Measurements from ENCODE around the gene TMUB1.
A peak's percentile ranks its signal among the peaks of the same experiment; 100 is the strongest.

The TMUB1 gene

DNA sequence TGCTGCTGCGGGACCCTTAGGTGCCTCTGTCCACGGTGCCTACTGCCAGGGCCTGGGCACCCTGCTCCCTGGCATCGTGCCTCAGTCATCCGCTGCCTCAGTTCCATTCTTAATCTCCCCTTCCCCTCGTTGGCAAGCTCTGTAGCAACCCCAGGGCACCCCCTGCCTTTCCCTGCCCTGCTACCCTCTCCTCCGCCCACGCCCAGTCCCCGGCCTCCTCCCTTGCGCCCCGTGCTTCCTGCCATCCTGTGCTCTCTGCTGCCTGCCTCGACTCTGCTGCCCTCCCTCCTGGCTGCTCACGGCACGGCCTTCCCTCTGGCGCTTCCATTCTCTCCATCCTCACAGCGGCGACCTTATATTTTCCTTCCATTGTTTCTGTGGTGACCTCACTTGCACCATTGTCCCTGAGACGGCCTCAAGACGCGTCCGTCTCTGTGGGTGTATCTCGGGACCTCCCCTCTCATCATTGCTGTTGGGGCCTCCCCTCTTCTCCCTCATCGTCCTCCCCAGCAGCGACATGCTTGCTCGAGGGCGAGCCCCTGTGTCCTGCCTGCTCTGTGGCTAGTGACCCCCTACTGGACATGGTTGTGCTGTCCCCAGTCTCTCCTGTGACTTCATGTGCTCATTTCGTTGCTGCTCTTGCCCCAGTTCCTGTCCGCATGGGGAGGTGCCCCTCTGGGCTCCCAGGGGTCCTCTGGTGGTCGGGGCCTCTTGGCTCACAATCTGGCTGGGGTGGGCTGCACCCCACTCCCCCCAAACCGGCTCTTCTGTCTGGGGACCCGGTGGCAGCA lies 38.3 kb upstream of the TMUB1 start:
- DNase-seq (ENCODE audit: extremely low read depth in 1 of 2, low read depth in 1 of 2), result no peak

DNA sequence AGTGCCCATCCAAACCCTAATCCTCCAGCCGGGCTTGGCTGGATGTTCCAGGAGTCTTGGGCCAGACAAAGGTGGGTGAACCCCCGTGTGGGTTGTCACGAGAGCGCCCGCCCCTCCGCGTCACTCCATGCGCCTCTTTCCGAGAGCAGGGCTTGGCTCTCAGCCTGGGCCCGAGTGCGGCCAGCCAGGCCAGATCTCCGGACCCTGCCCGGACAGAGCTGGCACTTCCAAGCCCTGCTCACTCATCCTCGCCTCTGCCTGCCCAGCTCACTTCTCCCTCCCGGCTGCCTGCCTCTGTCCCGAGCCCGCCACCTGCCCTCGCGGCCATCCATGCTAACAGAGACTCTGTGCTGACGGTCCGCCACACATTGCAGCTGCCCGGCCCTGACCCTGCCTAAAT lies 37.6 kb upstream of the TMUB1 start:
- DNase-seq (ENCODE audit: extremely low read depth in 1 of 2, low read depth in 1 of 2), result no peak

DNA sequence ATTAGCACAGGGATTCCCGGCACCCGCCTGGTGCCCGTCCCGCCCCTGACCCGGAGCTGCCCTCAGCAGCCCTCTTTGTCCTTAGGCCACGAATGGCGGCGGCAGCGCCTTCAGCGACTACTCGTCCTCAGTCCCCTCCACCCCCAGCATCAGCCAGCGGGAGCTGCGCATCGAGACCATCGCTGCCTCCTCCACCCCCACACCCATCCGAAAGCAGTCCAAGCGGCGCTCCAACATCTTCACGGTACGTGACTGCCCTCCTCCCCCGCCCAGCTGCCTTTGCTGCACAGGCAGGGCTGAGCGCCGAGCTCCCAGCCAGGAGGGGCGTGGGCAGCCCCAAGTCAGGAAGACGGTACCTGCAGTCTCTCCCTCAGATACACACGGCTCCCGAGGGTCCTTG lies 36.6 kb upstream of the TMUB1 start:
- no peak for DNase-seq (ENCODE audit: extremely low read depth in 1 of 2, low read depth in 1 of 2)

DNA sequence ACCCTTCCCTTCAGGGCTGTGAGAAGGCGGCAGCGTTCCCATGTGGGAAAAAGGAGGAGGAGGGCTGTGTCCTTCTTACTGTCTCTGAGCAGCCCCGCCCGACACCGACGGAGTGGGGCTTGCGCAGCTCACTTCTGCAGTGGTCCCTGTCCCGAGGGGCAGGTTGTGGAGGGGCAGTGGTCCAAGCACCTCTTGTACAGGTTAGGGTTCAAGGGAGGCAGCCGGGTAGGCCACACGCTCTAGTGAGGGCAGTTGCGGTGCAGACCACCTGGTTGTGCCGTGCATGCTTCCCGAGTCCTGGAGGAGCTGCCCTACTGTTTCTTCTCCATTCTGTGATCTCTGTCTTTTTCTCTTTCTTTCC lies 35.7 kb upstream of the TMUB1 start:
- no peak for DNase-seq (ENCODE audit: extremely low read depth in 1 of 2, low read depth in 1 of 2)

DNA sequence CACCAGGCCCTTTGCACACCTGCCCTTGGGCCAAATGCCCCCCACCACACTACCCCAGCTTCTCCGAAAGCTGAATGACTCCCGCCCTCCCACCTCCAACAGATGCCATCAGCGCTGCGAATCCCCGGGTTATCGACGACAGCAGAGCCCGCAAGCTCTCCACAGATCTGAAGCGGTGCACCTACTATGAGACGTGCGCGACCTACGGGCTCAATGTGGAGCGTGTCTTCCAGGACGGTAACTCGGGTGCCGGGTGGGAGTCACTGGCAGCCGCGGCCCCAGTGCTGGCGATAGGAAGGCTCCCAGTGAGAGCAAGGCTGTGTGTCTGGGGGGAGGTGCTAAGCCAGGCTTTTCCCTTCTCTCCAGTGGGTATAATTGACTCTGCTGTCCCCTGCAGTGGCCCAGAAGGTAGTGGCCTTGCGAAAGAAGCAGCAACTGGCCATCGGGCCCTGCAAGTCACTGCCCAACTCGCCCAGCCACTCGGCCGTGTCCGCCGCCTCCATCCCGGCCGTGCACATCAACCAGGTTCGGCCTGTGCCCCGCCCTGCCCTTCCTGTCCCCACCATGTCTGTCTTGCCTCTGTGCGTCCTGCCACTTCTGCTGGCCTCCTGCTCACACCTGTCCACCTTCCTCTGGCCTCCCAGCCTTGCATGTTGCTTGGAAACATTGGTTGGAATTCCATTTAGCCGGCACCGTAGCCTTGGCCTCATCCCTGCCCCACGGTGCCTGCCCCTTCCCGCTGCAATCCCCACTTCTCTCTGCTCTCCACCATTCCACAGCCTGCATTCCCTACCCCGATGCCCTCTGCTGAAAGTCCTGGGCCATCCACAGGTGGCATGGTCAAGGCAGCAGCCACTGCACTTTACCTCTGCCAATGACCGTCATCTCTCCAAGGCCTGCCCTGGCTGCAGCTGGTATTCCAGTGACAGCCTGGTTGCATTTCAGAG lies 35.1 kb upstream of the TMUB1 start:
- no peak for DNase-seq (ENCODE audit: extremely low read depth in 1 of 2, low read depth in 1 of 2)

DNA sequence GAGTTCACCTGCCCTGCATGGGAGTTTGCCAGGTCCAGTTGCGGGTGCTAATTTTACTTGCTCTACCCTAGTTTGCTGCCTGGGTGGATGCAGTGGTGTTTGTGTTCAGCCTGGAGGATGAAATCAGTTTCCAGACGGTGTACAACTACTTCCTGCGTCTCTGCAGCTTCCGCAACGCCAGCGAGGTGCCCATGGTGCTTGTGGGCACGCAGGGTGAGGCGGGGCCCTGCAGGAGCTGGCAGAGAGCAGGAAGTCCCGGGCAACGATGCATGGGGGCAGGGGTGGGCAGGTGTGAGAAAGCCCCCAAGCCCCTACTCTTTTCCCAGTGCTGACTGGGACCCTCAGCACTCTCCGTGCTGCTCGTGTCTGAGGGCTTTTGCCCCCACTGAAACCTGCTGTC lies 34.3 kb upstream of the TMUB1 start:
- peak in 1 of 2 donors; percentile 14 for DNase-seq (ENCODE audit: extremely low read depth in 1 of 2, low read depth in 1 of 2)

DNA sequence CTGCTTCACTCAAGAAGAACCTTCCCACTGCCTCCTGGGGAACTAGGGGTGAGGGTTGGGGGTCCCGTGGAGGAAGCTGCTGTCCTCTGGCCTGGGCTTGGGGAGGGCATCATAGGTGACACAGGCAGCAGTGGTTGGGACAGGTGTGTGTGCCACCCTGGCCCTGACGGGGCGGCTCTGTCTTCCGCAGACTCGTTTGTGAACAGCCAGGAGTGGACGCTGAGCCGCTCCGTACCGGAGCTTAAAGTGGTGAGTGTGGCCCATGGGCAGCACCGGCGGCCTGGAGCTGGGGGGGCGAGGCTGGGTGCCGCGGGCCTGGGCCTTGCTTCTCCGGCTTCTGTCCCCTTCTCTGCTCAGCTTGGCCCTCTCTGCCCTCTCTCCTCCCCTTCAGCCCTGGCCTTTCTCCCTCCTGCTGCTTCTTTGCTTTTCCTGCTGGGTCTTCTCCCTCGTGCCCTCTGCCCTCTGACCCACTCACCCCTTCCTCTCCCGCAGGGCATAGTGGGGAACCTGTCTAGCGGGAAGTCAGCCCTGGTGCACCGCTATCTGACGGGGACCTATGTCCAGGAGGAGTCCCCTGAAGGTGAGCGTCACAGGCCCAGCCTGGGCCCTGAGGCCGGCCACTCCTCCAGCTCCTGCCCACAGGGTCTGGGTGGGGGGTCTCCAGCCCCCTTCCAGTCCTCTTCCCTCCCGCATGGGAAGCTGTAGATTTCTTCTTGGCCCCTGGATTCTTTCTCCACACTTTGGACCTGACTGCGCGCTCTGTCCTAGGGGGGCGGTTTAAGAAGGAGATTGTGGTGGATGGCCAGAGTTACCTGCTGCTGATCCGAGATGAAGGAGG lies 33.5 kb upstream of the TMUB1 start:
- no peak for DNase-seq (ENCODE audit: extremely low read depth in 1 of 2, low read depth in 1 of 2)

DNA sequence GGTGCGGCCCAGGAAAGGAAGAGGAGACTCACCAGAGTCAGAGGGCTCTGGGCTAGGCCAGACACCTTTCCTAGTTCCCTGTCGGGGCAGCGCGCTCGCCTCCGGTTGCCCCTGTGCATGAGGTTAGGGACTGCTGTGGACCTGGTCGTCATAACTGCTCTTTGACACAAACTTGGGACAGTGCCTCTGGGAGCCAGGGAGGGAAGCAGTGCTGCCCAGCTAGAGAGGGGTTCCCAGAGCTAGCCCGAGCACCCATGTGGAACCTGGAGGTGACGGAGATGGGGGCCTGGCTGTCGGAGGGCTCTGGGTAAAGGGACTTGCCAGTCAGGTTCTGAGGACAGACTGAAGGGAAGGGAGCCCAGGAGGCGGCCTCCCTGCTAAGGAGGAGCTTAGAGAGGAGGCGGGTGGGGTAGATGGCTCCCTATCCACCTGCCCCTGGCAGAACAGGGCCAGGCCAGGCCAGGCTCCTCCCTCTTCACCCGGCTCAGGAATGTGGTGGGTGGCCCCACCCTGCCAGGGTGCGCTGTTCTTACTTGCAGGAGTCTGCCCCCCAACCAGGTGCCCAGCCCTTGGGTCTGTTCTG lies 32.6 kb upstream of the TMUB1 start:
- no peak for DNase-seq (ENCODE audit: extremely low read depth in 1 of 2, low read depth in 1 of 2)

DNA sequence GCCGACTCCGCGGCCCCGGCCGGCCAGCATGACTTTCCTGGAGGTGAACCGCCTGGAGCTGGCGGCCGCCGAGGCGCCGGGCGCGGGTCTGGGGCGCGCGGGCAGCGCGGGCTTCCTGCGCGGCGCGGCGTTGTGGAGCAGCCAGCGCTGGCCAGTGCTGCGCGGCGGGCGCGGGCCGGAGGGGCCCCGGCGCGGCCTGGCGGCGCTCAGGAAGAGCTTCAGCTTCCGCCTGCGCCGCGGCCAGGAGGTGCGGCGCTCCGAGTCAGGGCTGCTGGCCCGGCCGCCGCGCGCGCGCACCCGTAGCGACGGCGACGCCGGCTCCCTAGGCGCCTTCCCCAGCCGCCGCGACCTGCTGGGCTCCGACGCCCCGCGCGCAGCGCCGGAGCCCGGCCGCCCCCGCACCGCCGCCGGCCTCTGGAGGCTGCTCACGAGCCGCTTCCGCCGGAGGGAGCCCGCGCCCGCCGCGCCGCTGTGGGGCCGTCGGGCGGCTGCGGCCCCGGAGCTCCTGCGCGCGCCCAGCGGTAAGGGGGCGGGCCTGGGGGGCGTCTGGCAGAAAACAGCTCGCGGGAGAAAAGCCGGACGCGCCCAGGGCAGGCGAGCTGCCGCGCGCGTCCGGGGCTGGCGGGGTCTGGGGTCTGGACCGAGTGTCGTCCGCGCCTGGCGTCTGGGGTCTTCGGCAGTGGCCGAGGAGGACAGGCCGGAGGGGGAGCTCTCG lies 32.0 kb upstream of the TMUB1 start:
- DNase-seq (ENCODE audit: extremely low read depth in 1 of 2, low read depth in 1 of 2), result no peak

DNA sequence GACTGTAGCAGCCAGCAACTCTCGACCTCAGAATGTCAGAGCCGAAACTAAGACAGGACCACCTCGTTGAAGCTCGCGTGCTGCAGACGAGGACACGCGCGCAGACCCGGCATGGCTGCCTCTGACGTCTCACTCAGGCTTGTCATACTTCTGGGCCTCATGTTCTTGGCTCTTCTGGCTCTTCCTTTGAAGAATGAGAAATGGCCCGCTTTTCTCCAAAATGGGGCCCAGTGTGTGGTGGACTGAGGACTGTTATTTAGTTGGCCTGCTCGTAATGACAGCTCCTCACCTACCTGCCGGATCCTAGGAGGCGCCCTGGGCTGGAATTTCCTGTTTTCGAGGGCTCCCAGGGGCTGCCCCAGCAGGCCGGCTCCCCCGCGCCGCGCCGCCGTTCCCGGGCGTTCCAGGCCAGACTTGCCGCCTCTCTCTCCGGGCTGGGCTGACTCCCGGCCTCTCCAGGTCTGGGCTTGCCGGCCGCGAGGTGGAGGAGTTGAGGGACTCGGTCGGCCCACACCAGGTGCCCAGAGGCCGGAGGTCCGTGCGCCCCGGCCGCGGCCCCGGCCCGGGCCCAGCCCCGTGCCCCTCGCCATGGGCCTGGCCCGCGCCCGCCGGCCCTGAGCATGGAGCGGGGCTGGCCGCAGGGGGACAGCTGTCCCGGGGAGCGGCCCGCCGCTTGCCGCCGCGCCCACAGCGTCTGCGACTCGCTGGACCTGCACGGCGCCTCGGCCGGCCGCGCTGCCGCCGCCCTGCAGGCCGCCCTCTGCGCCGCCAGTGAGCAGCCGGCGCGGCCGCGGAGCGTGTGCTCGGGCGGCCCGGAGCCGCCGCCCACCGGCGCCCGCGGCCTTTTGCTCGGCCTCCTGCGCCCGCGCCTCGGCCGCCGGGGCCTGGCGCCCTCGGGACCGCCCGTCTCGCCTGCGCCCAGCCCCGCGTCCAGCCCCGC lies 31.1 kb upstream of the TMUB1 start:
- DNase-seq (ENCODE audit: extremely low read depth in 1 of 2, low read depth in 1 of 2), result no peak

DNA sequence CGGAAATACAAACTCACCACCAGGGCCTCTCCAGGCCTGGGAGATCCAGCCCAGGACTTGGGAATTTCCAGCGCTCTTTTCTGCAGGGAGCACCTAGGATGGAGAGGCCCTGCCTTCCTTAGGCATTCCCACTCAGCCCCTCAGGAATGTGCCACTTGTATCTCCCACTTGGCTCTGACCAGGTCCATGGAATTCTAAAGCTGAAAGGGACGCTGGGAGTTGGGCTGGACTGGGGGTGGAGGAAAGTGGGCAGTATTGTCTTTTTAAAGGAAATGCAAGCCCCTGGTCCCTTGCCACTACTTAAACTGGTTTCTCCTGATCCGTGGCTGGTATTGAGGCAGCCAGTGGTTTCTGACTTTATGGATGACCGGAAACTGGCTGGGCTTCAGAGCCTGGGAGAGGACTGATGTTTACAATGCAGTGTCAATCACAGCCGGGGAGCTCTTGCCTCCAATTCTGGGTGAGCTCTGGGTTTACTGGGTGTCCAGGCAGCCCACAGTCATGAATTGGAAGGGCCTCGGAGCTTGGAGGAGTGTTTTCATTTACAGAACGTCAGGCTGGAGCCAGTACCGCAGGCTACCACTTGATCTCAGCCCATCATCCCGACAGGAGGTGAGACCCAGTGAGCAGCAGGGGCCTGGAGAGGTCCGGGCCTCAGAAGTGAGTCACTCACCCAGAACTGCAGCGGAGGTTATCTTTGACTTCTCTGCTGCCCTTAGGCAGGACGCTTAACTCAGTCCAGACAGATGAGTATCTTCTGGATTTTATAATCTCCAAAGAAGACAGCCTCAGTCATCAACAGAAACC lies 30.3 kb upstream of the TMUB1 start:
- no peak for DNase-seq (ENCODE audit: extremely low read depth in 1 of 2, low read depth in 1 of 2)

DNA sequence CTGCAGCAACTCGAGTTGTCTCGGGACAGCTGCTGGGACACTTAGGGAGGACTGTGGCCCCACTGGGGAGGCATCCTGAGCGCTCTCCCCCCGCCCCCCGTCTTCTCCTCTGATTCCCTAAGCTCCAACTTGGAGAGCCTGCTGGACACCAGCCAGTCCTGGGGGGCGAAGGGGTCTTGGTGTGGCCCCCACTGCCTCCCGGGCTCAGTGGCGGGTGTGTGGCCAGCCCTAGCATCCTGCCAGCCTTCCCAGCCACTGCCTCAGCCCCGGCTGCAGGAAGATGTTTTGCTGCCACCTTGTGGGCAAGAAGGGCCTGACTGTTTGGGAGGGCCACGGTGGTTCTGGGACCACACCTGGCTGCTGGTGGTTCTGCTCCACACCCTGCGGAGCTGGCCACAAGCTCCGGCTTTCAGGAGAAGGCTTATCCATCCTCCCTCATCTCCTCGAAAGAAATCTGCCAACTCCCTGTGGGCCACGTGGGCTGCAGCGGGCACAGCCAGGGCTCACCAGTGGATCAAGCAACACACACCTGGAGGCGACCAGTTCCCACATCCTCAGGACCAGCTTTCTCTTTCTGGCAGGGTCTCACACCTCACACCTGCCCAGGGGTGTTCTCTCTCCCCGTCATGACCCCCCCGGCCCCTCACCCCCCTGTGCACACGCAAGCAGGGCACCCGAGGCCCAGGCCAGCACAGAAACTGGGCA lies 27.8 kb upstream of the TMUB1 start:
- peak; percentile 46 to 58 for DNase-seq (ENCODE audit: extremely low read depth in 1 of 2, low read depth in 1 of 2)

DNA sequence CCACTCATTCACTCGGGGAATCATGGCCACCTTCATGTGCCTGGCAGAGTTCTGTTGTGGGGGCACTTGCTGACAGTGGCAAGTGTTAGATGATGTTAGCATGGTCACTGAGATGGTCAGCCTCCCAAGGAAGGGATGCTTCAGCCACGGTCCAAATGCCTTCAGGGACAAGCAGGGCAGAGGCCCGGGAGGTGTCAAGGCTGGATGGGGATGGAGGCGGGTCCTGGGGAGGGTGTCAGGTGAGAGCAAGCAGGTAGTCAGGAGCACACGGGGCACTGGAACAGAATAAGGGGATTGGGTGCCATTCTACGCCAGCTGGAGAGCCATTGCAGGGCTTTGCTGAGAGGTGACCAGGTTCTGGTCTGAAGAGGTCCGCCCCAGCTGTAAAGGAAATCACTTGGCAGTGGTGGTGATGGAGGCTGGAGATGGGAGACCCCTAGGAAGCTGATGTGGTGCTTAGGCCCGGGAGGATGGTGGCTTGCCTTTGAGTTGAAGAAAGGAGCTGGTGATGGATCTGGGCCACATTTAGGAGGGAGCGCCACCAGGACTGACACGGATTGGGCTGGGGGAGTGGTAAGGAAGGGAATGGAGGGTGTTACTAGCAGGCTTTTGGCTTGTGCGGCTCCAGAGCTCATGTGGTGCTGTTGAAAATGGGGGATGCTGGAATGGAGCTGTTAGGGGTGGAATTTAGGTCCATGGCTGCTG lies 27.1 kb upstream of the TMUB1 start:
- no peak for DNase-seq (ENCODE audit: extremely low read depth in 1 of 2, low read depth in 1 of 2)

DNA sequence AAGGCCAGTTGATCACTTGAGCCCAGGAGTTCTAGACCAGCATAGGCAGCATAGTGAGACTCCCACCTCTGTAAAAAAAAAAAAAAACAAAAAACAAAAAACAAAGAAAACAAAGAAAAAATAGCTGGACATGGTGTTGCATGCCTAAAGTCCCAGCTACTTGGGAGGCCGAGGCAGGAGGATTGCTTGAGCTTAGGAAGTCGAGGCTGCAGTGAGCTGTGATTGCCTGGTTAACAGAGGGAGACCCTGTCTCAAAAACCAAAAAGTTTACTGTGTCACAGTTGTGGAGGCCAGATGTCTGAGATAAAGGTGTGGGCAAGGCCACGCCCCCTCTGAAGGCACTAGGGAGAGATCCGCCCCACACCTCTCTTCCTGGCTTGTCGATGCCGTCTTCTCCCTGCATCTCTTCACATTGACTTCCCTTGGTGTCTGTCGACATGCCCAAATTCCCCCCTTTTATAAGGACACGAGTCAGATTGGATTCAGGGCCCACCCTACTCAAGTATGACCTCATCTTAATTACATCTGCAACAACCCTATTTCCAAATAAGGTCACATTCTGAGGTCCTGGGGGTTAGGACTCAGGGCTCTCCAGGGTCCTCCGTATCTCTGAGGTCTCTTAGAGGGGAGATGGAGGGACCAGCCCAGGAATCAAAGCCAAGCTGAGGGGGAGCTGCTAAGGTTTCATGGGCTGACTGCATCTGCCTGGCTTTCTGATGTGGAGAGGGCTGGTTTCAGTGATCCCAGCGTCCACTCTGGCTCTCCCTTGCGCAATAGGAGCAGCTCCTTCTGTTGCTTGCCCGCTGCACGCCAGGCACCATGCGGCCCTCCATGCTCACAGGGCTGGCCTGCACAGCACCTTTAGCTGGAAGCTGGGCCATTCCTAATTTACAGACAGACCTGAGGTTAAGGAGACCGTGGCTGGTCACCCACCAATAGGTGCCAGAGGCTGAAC lies 26.1 kb upstream of the TMUB1 start:
- no peak for DNase-seq (ENCODE audit: extremely low read depth in 1 of 2, low read depth in 1 of 2)

DNA sequence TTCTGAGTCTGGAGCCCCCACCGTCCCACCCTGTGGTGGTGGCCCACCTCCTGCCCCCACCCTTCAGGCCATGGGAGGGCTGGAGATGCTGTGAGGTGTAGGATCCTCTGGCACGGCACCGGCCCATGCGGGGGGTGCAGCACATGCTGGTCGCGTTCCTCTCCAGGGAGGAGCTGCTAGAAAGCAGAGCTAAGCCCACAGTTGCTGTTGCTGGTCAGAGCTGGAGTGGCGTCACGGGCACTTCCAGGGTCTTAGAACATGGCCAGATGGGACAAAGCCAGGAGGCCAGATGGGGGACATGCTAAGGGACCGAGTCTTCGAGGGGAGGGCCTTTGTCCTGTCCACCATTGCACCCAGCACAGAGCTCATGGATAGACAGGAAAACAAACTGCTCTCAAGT lies 24.6 kb upstream of the TMUB1 start:
- DNase-seq (ENCODE audit: extremely low read depth in 1 of 2, low read depth in 1 of 2), result no peak
